ENCODE data around the gene C12orf75.

Gene C12orf75

DNA sequence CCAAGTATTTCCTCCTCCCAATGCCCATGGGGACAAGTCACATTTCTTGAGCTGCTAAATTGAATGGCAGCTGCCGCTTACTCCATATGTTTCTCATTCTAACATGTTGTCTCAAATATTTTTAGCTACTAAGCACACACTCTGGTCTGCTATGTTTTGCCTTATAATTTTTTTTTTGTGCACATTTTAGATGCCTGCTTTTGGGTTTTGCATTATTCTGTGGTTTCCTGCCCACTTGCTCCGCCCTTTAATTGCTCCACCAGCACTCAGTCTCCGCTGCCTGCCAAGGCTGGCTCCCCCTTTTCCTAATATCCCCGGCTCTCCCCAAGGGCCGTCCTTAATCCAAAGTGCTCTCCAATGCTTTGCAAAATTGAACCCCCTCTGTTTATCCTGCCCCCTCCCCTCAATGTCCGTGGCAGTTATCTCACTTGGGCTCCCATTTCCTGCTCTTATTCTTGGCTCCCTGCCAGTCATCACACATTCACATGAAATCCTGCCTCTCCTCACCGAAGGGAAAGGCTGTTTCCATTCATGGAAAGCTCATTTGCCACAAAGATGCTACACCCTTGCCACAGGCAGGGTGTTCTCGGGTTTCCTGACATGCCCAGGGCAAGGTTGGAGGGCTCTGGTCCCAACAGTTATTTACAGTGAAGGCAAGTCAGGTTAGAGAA lies 79.4 kb downstream of the C12orf75 start:
- Histone ChIP-seq H4K91ac (ENCODE audit: low read depth, low read length, poor library complexity) (no peak overlapping the region), H3K27me3 (ENCODE audit: control insufficient read depth in 3 of 3, insufficient read depth in 3 of 3, low read depth in 1 of 3, low read length in 3 of 3) (no peaks in the 10 kb centered on the region), H3K4me3 (ENCODE audit: low read length in 2 of 2) (no peak overlapping the region), H2BK5ac (ENCODE audit: low read length) (no peak overlapping the region), H2AFZ (ENCODE audit: low read length) (peak overlapping the region; percentile 5), H3K14ac (ENCODE audit: low read length) (no peak overlapping the region), H3K79me1 (ENCODE audit: low read depth, low read length) (no peaks in the 10 kb centered on the region), H3K36me3 (replicated peaks in 1 of 2; ENCODE audit: control insufficient read depth in 2 of 2, insufficient read depth in 2 of 2, low read length in 2 of 2) (no peaks in the 10 kb centered on the region), H2BK15ac (ENCODE audit: low read length) (no peak overlapping the region), H2BK120ac (ENCODE audit: low read depth, low read length) (no peak overlapping the region), H2BK12ac (ENCODE audit: low read length) (no peak overlapping the region), H3K9me3 (replicated peaks in 1 of 2; ENCODE audit: control insufficient read depth in 2 of 2, insufficient read depth in 1 of 2, low read depth in 1 of 2, low read length in 2 of 2) (no peaks in the 10 kb centered on the region), H3K27ac (replicated peaks; ENCODE audit: low read length) (no peak overlapping the region), H3K18ac (ENCODE audit: low read length) (no peak overlapping the region), H2AK5ac (ENCODE audit: low read depth, low read length) (no peak overlapping the region), H3K9ac (ENCODE audit: low read depth, low read length, poor library complexity) (no peak overlapping the region), H3K4ac (ENCODE audit: low read length) (no peak overlapping the region), H3K23ac (ENCODE audit: low read depth, low read length, poor library complexity) (no peak overlapping the region), H3K4me1 (ENCODE audit: control insufficient read depth in 2 of 2, insufficient read depth in 1 of 2, low read depth in 1 of 2, low read length in 2 of 2) (peaks cover 3 to 8% of the 10 kb centered on the region in 2 donors), H3K4me2 (ENCODE audit: insufficient read depth, low read length, poor library complexity, severe bottlenecking) (no peak overlapping the region), H4K8ac (ENCODE audit: low read depth, low read length) (no peak overlapping the region)
- no CpG with 5 or more reads among the region's 8 CpGs for WGBS, 2 donors (ENCODE audit: extremely low coverage in 2 of 2, insufficient read length in 2 of 2, insufficient replicate concordance in 1 of 2)
- no peak for DNase-seq (ENCODE audit: low spot score)

DNA sequence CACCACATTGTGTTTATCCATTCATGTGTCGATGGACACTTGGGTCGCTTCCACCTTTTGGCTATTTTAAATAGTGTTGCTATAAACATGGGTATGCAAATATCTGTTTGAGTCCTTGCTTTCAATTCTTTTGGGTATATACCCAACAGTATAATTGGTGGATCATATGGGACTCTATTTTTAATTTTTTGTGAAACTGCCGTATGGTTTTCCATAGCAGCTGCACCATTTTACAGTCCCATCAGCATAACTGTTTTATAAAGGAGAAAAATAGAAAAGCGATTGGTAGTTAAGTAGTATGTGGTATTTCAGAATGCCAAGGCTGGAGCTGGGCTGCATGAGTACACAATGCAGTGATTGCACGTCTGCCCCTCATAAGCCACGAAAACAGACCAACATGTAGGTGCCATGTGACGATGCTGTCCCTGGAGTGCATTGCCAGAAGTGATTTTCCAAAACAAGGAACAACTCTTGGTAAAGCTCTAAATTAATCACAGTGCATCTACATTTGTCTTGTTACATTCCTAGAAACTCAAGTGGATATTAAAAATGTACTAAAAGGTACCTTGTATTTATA lies 83.5 kb downstream of the C12orf75 start:
- Histone ChIP-seq H4K8ac (ENCODE audit: low read depth, low read length) (no peak overlapping the region), H3K79me1 (ENCODE audit: low read depth, low read length) (no peaks in the 10 kb centered on the region), H2BK15ac (ENCODE audit: low read length) (no peak overlapping the region), H2AK5ac (ENCODE audit: low read depth, low read length) (no peak overlapping the region), H4K91ac (ENCODE audit: low read depth, low read length, poor library complexity) (no peak overlapping the region), H2AFZ (ENCODE audit: low read length) (no peak overlapping the region), H3K4me3 (ENCODE audit: low read length in 2 of 2) (no peak overlapping the region), H3K9me3 (replicated peaks in 1 of 2; ENCODE audit: control insufficient read depth in 2 of 2, insufficient read depth in 1 of 2, low read depth in 1 of 2, low read length in 2 of 2) (no peaks in the 10 kb centered on the region), H3K14ac (ENCODE audit: low read length) (no peak overlapping the region), H2BK120ac (ENCODE audit: low read depth, low read length) (no peak overlapping the region), H3K9ac (ENCODE audit: low read depth, low read length, poor library complexity) (no peak overlapping the region), H3K4me2 (ENCODE audit: insufficient read depth, low read length, poor library complexity, severe bottlenecking) (no peak overlapping the region), H3K4me1 (ENCODE audit: control insufficient read depth in 2 of 2, insufficient read depth in 1 of 2, low read depth in 1 of 2, low read length in 2 of 2) (peaks cover 3 to 9% of the 10 kb centered on the region in 2 donors), H3K23ac (ENCODE audit: low read depth, low read length, poor library complexity) (no peak overlapping the region), H2BK5ac (ENCODE audit: low read length) (no peak overlapping the region), H3K27ac (replicated peaks; ENCODE audit: low read length) (no peak overlapping the region), H3K36me3 (replicated peaks in 1 of 2; ENCODE audit: control insufficient read depth in 2 of 2, insufficient read depth in 2 of 2, low read length in 2 of 2) (no peaks in the 10 kb centered on the region), H2BK12ac (ENCODE audit: low read length) (no peak overlapping the region), H3K18ac (ENCODE audit: low read length) (no peak overlapping the region), H3K4ac (ENCODE audit: low read length) (no peak overlapping the region), H3K27me3 (ENCODE audit: control insufficient read depth in 3 of 3, insufficient read depth in 3 of 3, low read depth in 1 of 3, low read length in 3 of 3) (no peaks in the 10 kb centered on the region)
- no CpG with 5 or more reads among the region's 7 CpGs for WGBS, 2 donors (ENCODE audit: extremely low coverage in 2 of 2, insufficient read length in 2 of 2, insufficient replicate concordance in 1 of 2)
- no peak for DNase-seq (ENCODE audit: low spot score)

DNA sequence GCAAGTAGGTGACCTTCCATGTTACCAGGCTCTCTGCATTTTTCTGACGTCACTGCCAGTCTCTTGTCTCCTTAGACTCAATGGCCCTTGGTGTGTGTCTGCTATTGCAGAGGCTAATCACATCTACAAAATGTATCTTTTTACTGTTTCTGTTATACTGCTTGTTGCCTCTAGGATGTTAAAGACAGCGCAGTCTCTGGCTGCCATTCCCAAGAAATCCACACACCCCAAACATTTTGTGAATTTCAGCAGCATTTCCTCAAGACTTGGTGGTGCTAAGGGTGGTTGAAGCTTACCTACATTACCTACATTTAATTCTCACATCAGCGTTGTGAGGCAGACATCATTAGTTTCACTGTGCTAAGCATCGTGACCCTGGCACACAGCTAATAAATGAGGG lies 87.2 kb downstream of the C12orf75 start:
- no CpG with 5 or more reads among the region's 4 CpGs for WGBS, 2 donors (ENCODE audit: extremely low coverage in 2 of 2, insufficient read length in 2 of 2, insufficient replicate concordance in 1 of 2)
- Histone ChIP-seq H3K14ac (ENCODE audit: low read length) (no peak overlapping the region), H3K4ac (ENCODE audit: low read length) (no peak overlapping the region), H3K23ac (ENCODE audit: low read depth, low read length, poor library complexity) (no peak overlapping the region), H2BK15ac (ENCODE audit: low read length) (no peak overlapping the region), H3K27ac (replicated peaks; ENCODE audit: low read length) (no peak overlapping the region), H3K27me3 (ENCODE audit: control insufficient read depth in 3 of 3, insufficient read depth in 3 of 3, low read depth in 1 of 3, low read length in 3 of 3) (no peaks in the 10 kb centered on the region), H3K4me3 (ENCODE audit: low read length in 2 of 2) (no peak overlapping the region), H2AK5ac (ENCODE audit: low read depth, low read length) (no peak overlapping the region), H3K36me3 (replicated peaks in 1 of 2; ENCODE audit: control insufficient read depth in 2 of 2, insufficient read depth in 2 of 2, low read length in 2 of 2) (no peaks in the 10 kb centered on the region), H3K79me1 (ENCODE audit: low read depth, low read length) (no peaks in the 10 kb centered on the region), H4K8ac (ENCODE audit: low read depth, low read length) (no peak overlapping the region), H3K9ac (ENCODE audit: low read depth, low read length, poor library complexity) (no peak overlapping the region), H2BK120ac (ENCODE audit: low read depth, low read length) (no peak overlapping the region), H2BK5ac (ENCODE audit: low read length) (no peak overlapping the region), H3K18ac (ENCODE audit: low read length) (no peak overlapping the region), H3K4me1 (ENCODE audit: control insufficient read depth in 2 of 2, insufficient read depth in 1 of 2, low read depth in 1 of 2, low read length in 2 of 2) (peaks cover 0 to 6% of the 10 kb centered on the region in 2 donors), H4K91ac (ENCODE audit: low read depth, low read length, poor library complexity) (no peak overlapping the region), H2AFZ (ENCODE audit: low read length) (no peak overlapping the region), H3K9me3 (replicated peaks in 1 of 2; ENCODE audit: control insufficient read depth in 2 of 2, insufficient read depth in 1 of 2, low read depth in 1 of 2, low read length in 2 of 2) (no peaks in the 10 kb centered on the region), H2BK12ac (ENCODE audit: low read length) (no peak overlapping the region), H3K4me2 (ENCODE audit: insufficient read depth, low read length, poor library complexity, severe bottlenecking) (no peak overlapping the region)
- DNase-seq (ENCODE audit: low spot score), result no peak

DNA sequence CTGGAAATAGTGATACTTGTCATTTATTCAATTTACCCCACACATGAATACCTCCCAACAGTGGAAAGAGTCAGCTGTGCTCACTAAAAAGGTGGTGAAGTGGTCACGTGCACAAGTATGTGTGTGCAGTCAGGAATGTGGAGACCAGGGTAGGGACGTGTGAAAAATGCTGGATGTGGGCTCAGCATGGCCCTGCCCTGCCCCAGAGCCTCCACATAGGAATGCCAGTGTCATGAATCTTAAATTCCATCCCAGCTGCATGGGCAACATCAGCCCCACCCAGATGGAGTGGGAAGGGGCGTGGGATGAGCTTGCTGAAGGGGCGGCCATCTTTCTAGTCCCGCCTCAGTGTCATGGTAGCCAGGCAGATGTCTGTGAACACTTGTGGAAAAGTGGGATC lies 87.7 kb downstream of the C12orf75 start:
- H3K27ac ChIP-seq (replicated peaks; ENCODE audit: low read length), result no peak overlapping the region
- H3K36me3 ChIP-seq (replicated peaks in 1 of 2; ENCODE audit: control insufficient read depth in 2 of 2, insufficient read depth in 2 of 2, low read length in 2 of 2), result no peaks in the 10 kb centered on the region
- H2BK120ac ChIP-seq (ENCODE audit: low read depth, low read length), result no peak overlapping the region
- no peak overlapping the region for H2AFZ ChIP-seq (ENCODE audit: low read length)
- no peak overlapping the region for H3K23ac ChIP-seq (ENCODE audit: low read depth, low read length, poor library complexity)
- H3K14ac ChIP-seq (ENCODE audit: low read length), result no peak overlapping the region
- H2AK5ac ChIP-seq (ENCODE audit: low read depth, low read length), result no peak overlapping the region
- no peak overlapping the region for H2BK12ac ChIP-seq (ENCODE audit: low read length)
- H3K4ac ChIP-seq (ENCODE audit: low read length), result no peak overlapping the region
- H3K79me1 ChIP-seq (ENCODE audit: low read depth, low read length), result no peaks in the 10 kb centered on the region
- no peak overlapping the region for H3K4me3 ChIP-seq (ENCODE audit: low read length in 2 of 2)
- no peaks in the 10 kb centered on the region for H3K27me3 ChIP-seq (ENCODE audit: control insufficient read depth in 3 of 3, insufficient read depth in 3 of 3, low read depth in 1 of 3, low read length in 3 of 3)
- no peak overlapping the region for H3K18ac ChIP-seq (ENCODE audit: low read length)
- no peak overlapping the region for H3K4me2 ChIP-seq (ENCODE audit: insufficient read depth, low read length, poor library complexity, severe bottlenecking)
- no peak overlapping the region for H2BK15ac ChIP-seq (ENCODE audit: low read length)
- WGBS, 2 donors (ENCODE audit: extremely low coverage in 2 of 2, insufficient read length in 2 of 2, insufficient replicate concordance in 1 of 2), result no CpG with 5 or more reads among the region's 5 CpGs
- H3K9me3 ChIP-seq (replicated peaks in 1 of 2; ENCODE audit: control insufficient read depth in 2 of 2, insufficient read depth in 1 of 2, low read depth in 1 of 2, low read length in 2 of 2), result no peaks in the 10 kb centered on the region
- H3K9ac ChIP-seq (ENCODE audit: low read depth, low read length, poor library complexity), result no peak overlapping the region
- DNase-seq (ENCODE audit: low spot score), result no peak
- H4K91ac ChIP-seq (ENCODE audit: low read depth, low read length, poor library complexity), result no peak overlapping the region
- no peak overlapping the region for H2BK5ac ChIP-seq (ENCODE audit: low read length)
- peaks cover 0 to 6% of the 10 kb centered on the region in 2 donors for H3K4me1 ChIP-seq (ENCODE audit: control insufficient read depth in 2 of 2, insufficient read depth in 1 of 2, low read depth in 1 of 2, low read length in 2 of 2)
- no peak overlapping the region for H4K8ac ChIP-seq (ENCODE audit: low read depth, low read length)

All from neuronal stem cell (in vitro differentiated cells).